ENCODE data around the gene PRKX. TPM values are rescaled to one million over a fixed set of nuclear protein-coding genes. Genes with fewer than 3 reads are reported as not detected.
"Not testable (repeated sequence)": the region's sequence is repeated elsewhere in the genome, so short reads cannot be mapped to it uniquely, and the experiment has no call there.

The PRKX gene
- total and polyA plus RNA-seq, 5 experiments from 2014 or later = 30.9 to 46.7 (median 38.8) TPM

- H3K27ac Mint-ChIP-seq = peak overlapping the region in 3 of 10 donors; percentile 8 to 85 (median 22)
- ATAC-seq (no peak), DNase-seq (peak in 5 of 10 donors; percentile 10 to 23 (median 16))
- peaks cover 1 to 24% (median 5%) of the 10 kb centered on the region in 3 donors for H3K36me3 Mint-ChIP-seq
- H3K4me3 Mint-ChIP-seq = no peak overlapping the region
- peaks cover 0 to 8% (median 4%) of the 10 kb centered on the region in 4 donors for H3K4me1 Mint-ChIP-seq
- H3K27me3 Mint-ChIP-seq = no peaks in the 10 kb centered on the region
- no peaks in the 10 kb centered on the region for H3K9me3 Mint-ChIP-seq
- POLR2A ChIA-PET = no interaction called here
Measured at GRCh38 chrX:3638280-3638873, 75.1 kb downstream of the PRKX start.

- Mint-ChIP-seq H3K4me3 (peak overlapping the region in 1 of 10 donors; percentile 48), H3K4me1 (peaks cover 0 to 8% (median 4%) of the 10 kb centered on the region in 4 donors), H3K27me3 (no peaks in the 10 kb centered on the region), H3K9me3 (peaks cover 0 to 2% (median 0%) of the 10 kb centered on the region in 9 donors), H3K36me3 (peaks cover 4 to 31% (median 12%) of the 10 kb centered on the region in 3 donors), H3K27ac (no peak overlapping the region)
- POLR2A ChIA-PET = no interaction called here
- ATAC-seq (no peak), DNase-seq (no peak)
Measured at GRCh38 chrX:3636803-3637202, 76.6 kb downstream of the PRKX start.

- DNase-seq (no peak), ATAC-seq (no peak)
- no peaks in the 10 kb centered on the region for H3K27me3 Mint-ChIP-seq
- H3K4me3 Mint-ChIP-seq = no peak overlapping the region
- H3K27ac Mint-ChIP-seq = no peak overlapping the region
- H3K4me1 Mint-ChIP-seq = peaks cover 0 to 5% (median 2%) of the 10 kb centered on the region in 4 donors
- peaks cover 0 to 2% (median 0%) of the 10 kb centered on the region in 9 donors for H3K9me3 Mint-ChIP-seq
- POLR2A ChIA-PET = no interaction called here
- peaks cover 16 to 63% (median 23%) of the 10 kb centered on the region in 3 donors for H3K36me3 Mint-ChIP-seq
Measured at GRCh38 chrX:3631196-3631595, 82.3 kb downstream of the PRKX start.

- ATAC-seq = no peak
- peaks cover 0 to 2% (median 0%) of the 10 kb centered on the region in 9 donors for H3K9me3 Mint-ChIP-seq
- no peaks in the 10 kb centered on the region for H3K27me3 Mint-ChIP-seq
- H3K4me3 Mint-ChIP-seq = no peak overlapping the region
- DNase-seq = no peak
- H3K27ac Mint-ChIP-seq = peak overlapping the region in 1 of 10 donors; percentile 35
- peaks cover 16 to 65% (median 25%) of the 10 kb centered on the region in 3 donors for H3K36me3 Mint-ChIP-seq
- peaks cover 0 to 5% (median 2%) of the 10 kb centered on the region in 4 donors for H3K4me1 Mint-ChIP-seq
- POLR2A ChIA-PET = no interaction called here
Measured at GRCh38 chrX:3627594-3627993, 85.9 kb downstream of the PRKX start.

- POLR2A ChIA-PET = no interaction called here
- DNase-seq (no peak), ATAC-seq (no peak)
- Mint-ChIP-seq H3K9me3 (no peaks in the 10 kb centered on the region), H3K4me1 (no peaks in the 10 kb centered on the region), H3K27me3 (no peaks in the 10 kb centered on the region), H3K27ac (peak overlapping the region in 2 of 10 donors; percentile 20 to 29), H3K36me3 (peaks cover 4 to 66% (median 9%) of the 10 kb centered on the region in 3 donors), H3K4me3 (no peak overlapping the region)
Measured at GRCh38 chrX:3621414-3621813, 92.0 kb downstream of the PRKX start.

GRCh38 chrX:3611744-3612143 is 101.7 kb downstream of the PRKX start:
- H3K4me3 Mint-ChIP-seq, H3K27me3 Mint-ChIP-seq, H3K4me1 Mint-ChIP-seq, H3K9me3 Mint-ChIP-seq, H3K27ac Mint-ChIP-seq, ATAC-seq, POLR2A ChIA-PET, DNase-seq: not testable (repeated sequence)
- H3K36me3 Mint-ChIP-seq = peaks cover 6 to 74% (median 7%) of the 10 kb centered on the region in 3 donors

- no peaks in the 10 kb centered on the region for H3K9me3 Mint-ChIP-seq
- H3K27me3 Mint-ChIP-seq = no peaks in the 10 kb centered on the region
- peaks cover 6 to 67% (median 8%) of the 10 kb centered on the region in 3 donors for H3K36me3 Mint-ChIP-seq
- ATAC-seq (no peak), DNase-seq (no peak)
- POLR2A ChIA-PET = no interaction called here
- H3K4me3 Mint-ChIP-seq = no peak overlapping the region
- H3K4me1 Mint-ChIP-seq = no peaks in the 10 kb centered on the region
- no peak overlapping the region for H3K27ac Mint-ChIP-seq
Measured at GRCh38 chrX:3609810-3610209, 103.6 kb downstream of the PRKX start.

- ATAC-seq (no peak), DNase-seq (no peak)
- Mint-ChIP-seq H3K4me1 (no peaks in the 10 kb centered on the region), H3K27me3 (no peaks in the 10 kb centered on the region), H3K27ac (no peak overlapping the region), H3K36me3 (peaks cover 4 to 20% (median 5%) of the 10 kb centered on the region in 3 donors), H3K9me3 (peaks cover 0 to 4% (median 0%) of the 10 kb centered on the region in 9 donors), H3K4me3 (no peak overlapping the region)
- POLR2A ChIA-PET = no interaction called here
Measured at GRCh38 chrX:3603026-3603661, 110.3 kb downstream of the PRKX start.

- Mint-ChIP-seq H3K27ac (peak overlapping the region in 1 of 10 donors; percentile 44), H3K27me3 (no peaks in the 10 kb centered on the region), H3K36me3 (peaks cover 8 to 20% (median 13%) of the 10 kb centered on the region in 3 donors), H3K9me3 (peaks cover 0 to 12% (median 2%) of the 10 kb centered on the region in 9 donors), H3K4me1 (no peaks in the 10 kb centered on the region), H3K4me3 (no peak overlapping the region)
- DNase-seq = no peak
- POLR2A ChIA-PET = no interaction called here
- ATAC-seq = no peak
Measured at GRCh38 chrX:3599802-3600430, 113.5 kb downstream of the PRKX start.

GRCh38 chrX:3598709-3599108 is 114.7 kb downstream of the PRKX start:
- Mint-ChIP-seq H3K4me3 (no peak overlapping the region), H3K36me3 (peaks cover 7 to 25% (median 13%) of the 10 kb centered on the region in 3 donors), H3K27ac (no peak overlapping the region), H3K27me3 (no peaks in the 10 kb centered on the region), H3K9me3 (peaks cover 0 to 12% (median 2%) of the 10 kb centered on the region in 9 donors), H3K4me1 (no peaks in the 10 kb centered on the region)
- POLR2A ChIA-PET = no interaction called here
- ATAC-seq (no peak), DNase-seq (no peak)

- Mint-ChIP-seq H3K27me3 (no peaks in the 10 kb centered on the region), H3K27ac (no peak overlapping the region), H3K4me3 (no peak overlapping the region), H3K4me1 (no peaks in the 10 kb centered on the region), H3K36me3 (peaks cover 5 to 25% (median 14%) of the 10 kb centered on the region in 3 donors), H3K9me3 (peaks cover 0 to 12% (median 2%) of the 10 kb centered on the region in 9 donors)
- ATAC-seq = no peak
- no peak for DNase-seq
- POLR2A ChIA-PET = no interaction called here
Measured at GRCh38 chrX:3598046-3598605, 115.3 kb downstream of the PRKX start.

- Mint-ChIP-seq H3K36me3 (peaks cover 3 to 14% (median 10%) of the 10 kb centered on the region in 3 donors), H3K4me3 (no peak overlapping the region), H3K27me3 (no peaks in the 10 kb centered on the region), H3K4me1 (peaks cover 0 to 6% (median 2%) of the 10 kb centered on the region in 4 donors), H3K27ac (no peak overlapping the region), H3K9me3 (peaks cover 0 to 12% (median 0%) of the 10 kb centered on the region in 9 donors)
- POLR2A ChIA-PET = no interaction called here
- ATAC-seq (no peak), DNase-seq (no peak)
Measured at GRCh38 chrX:3592184-3592583, 121.3 kb downstream of the PRKX start.

GRCh38 chrX:3589474-3589873 is 124.0 kb downstream of the PRKX start:
- H3K9me3 Mint-ChIP-seq = peaks cover 0 to 12% (median 0%) of the 10 kb centered on the region in 9 donors
- no peak overlapping the region for H3K4me3 Mint-ChIP-seq
- ATAC-seq (no peak), DNase-seq (no peak)
- peaks cover 0 to 5% (median 2%) of the 10 kb centered on the region in 3 donors for H3K36me3 Mint-ChIP-seq
- H3K27ac Mint-ChIP-seq = no peak overlapping the region
- no peaks in the 10 kb centered on the region for H3K27me3 Mint-ChIP-seq
- H3K4me1 Mint-ChIP-seq = peaks cover 1 to 12% (median 7%) of the 10 kb centered on the region in 4 donors
- POLR2A ChIA-PET = no interaction called here
